Naive thymus-derived CD4-positive, alpha-beta T cell (primary cell): ENCODE results near the gene PDHX. TPM values are rescaled to one million over a fixed set of nuclear protein-coding genes. Genes with fewer than 3 reads are reported as not detected.
A peak's percentile ranks its signal among the peaks of the same experiment; 100 is the strongest.

ENCODE experiments used
- ATAC-seq: fragments of 150-1000 bp; cut with Tn5 transposase; 2 replicates; pipeline ENCODE4 v1.10.0; 2021; ENCODE audit warnings: mild to moderate bottlenecking, moderate library complexity
- CTCF ChIA-PET: fragments of 350-600 bp; sonication (Branson Sonifier 250); formaldehyde crosslinking; loops from one replicate; lab custom pipeline; 2021; ENCODE audit warnings: antibody characterized with exemption; lab: Charles Lee
- POLR2A ChIA-PET: fragments of 350-600 bp; sonication (Branson Sonifier 250); formaldehyde crosslinking; loops from one replicate; lab custom pipeline; 2021; ENCODE audit warnings: antibody characterized with exemption, inconsistent platforms; lab: Charles Lee
- DNase-seq, 9 donors: peaks; one replicate each; pipeline versions ENCODE4 v3.0.0 to v3.0.0-alpha.2; 2020 to 2022; ENCODE audit warnings: mixed read lengths in 1 of 9
- H3K27ac ChIP-seq: one replicate; pipeline ENCODE4 v1.7.0; 2013; ENCODE audit warnings: mild to moderate bottlenecking, low read depth, low read length, moderate library complexity
- H3K27me3 ChIP-seq, 2 donors: one replicate each; pipeline ENCODE4 v1.7.0; 2013; ENCODE audit warnings: low read length in 2 of 2, mild to moderate bottlenecking in 2 of 2, moderate library complexity in 2 of 2; ENCODE audit not compliant: control insufficient read depth in 2 of 2, insufficient read depth in 2 of 2
- H3K36me3 ChIP-seq, 3 experiments: 1 replicate in 2 of 3; 2 replicates in 1 of 3; pipeline ENCODE4 v1.7.0; 2013; ENCODE audit warnings: low read length in 3 of 3, mild to moderate bottlenecking in 3 of 3, moderate library complexity in 1 of 3; ENCODE audit not compliant: insufficient read depth in 3 of 3, control insufficient read depth in 2 of 3
- H3K4me1 ChIP-seq, 2 donors: one replicate each; pipeline ENCODE4 v1.7.0; 2013; ENCODE audit warnings: low read length in 2 of 2, mild to moderate bottlenecking in 2 of 2, moderate library complexity in 1 of 2; ENCODE audit not compliant: control insufficient read depth in 2 of 2, insufficient read depth in 2 of 2
- H3K4me3 ChIP-seq: 2 replicates; pipeline ENCODE4 v1.7.0; 2013; ENCODE audit warnings: mild to moderate bottlenecking, low read length
- H3K9me3 ChIP-seq, 3 experiments: 1 replicate in 2 of 3; 2 replicates in 1 of 3; pipeline ENCODE4 v1.7.0; 2013; ENCODE audit warnings: low read length in 3 of 3; ENCODE audit not compliant: control insufficient read depth in 2 of 3
- H3K27ac Mint-ChIP-seq, 9 donors: one replicate each; pipeline ENCODE4 v1.8.0; 2020 to 2022; ENCODE audit warnings: mixed read lengths in 9 of 9, mild to moderate bottlenecking in 8 of 9, moderate library complexity in 5 of 9, inconsistent platforms in 2 of 9
- H3K27me3 Mint-ChIP-seq, 5 donors: one replicate each; pipeline ENCODE4 v1.8.0; 2021 to 2022; ENCODE audit warnings: mixed read lengths in 5 of 5, mild to moderate bottlenecking in 1 of 5
- H3K36me3 Mint-ChIP-seq, 5 donors: one replicate each; pipeline ENCODE4 v1.8.0; 2020 to 2022; ENCODE audit warnings: mixed read lengths in 5 of 5, mild to moderate bottlenecking in 3 of 5, inconsistent platforms in 1 of 5
- H3K4me1 Mint-ChIP-seq, 7 donors: one replicate each; pipeline ENCODE4 v1.8.0; 2020 to 2022; ENCODE audit warnings: mixed read lengths in 7 of 7, mild to moderate bottlenecking in 3 of 7, inconsistent platforms in 1 of 7
- H3K4me3 Mint-ChIP-seq, 10 donors: one replicate each; pipeline ENCODE4 v1.8.0; 2020 to 2022; ENCODE audit warnings: mild to moderate bottlenecking in 10 of 10, mixed read lengths in 10 of 10, moderate library complexity in 6 of 10, inconsistent platforms in 2 of 10
- H3K9me3 Mint-ChIP-seq, 11 donors: one replicate each; pipeline ENCODE4 v1.8.0; 2020 to 2022; ENCODE audit warnings: mixed read lengths in 11 of 11, mild to moderate bottlenecking in 4 of 11, inconsistent platforms in 1 of 11, moderate library complexity in 1 of 11
- intact Hi-C, 2 donors: fragments of 100-400 bp; cut with micrococcal nuclease; formaldehyde crosslinking; loops; one replicate each; pipeline ENCODE4 v1.15.1; 2023
- polyA plus RNA-seq, 2 donors: library from polyadenylated mRNA; unstranded; fragments of 300-500 nt; fragmentation: Illumina TruSeq; gene quantifications; one replicate each; pipeline ENCODE4 v1.2.3, GENCODE V29; 2021
- total RNA-seq, 6 experiments: library from RNA in 5 of 6; stranded (reverse) in 5 of 6; gene quantifications; 1 replicate in 5 of 6; 2 replicates in 1 of 6; pipeline ENCODE4 v1.2.3 and lab custom pipeline; 2021 to 2026

PDHX gene
- total and polyA plus RNA-seq, 7 experiments from 2014 or later: 17.8 to 54.1 (median 26.2) TPM

DNA sequence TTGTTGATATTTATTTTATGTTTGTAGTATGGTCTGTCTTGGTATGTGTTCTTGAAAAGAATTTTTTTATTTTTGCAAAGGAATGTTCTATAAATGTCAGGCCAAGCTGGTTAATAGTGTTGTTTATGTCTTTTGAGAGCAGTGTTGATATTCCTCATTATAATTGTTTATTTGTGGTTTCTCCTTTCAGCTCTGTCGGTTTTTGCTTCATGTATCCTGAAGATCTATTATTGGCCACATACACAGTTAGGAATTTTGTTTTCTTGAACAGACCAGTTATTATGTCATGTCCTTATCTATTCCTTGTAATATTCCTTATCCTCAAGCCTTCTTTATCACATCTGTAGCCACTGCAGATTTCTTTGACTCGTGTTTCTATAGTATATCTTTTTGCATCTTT is 56.5 kb downstream of the PDHX start:
- H3K36me3 Mint-ChIP-seq: peaks cover 26 to 80% (median 67%) of the 10 kb centered on the region in 5 donors
- POLR2A ChIA-PET: no interaction called here
- Histone ChIP-seq H3K36me3 (peaks cover 3 to 20% (median 5%) of the 10 kb centered on the region in 3 experiments), H3K27ac (no peak overlapping the region), H3K4me3 (no peak overlapping the region), H3K9me3 (no peaks in the 10 kb centered on the region), H3K27me3 (no peaks in the 10 kb centered on the region), H3K4me1 (no peaks in the 10 kb centered on the region)
- ATAC-seq: no peak
- DNase-seq: no peak
- H3K4me1 Mint-ChIP-seq: peaks cover 13 to 43% (median 26%) of the 10 kb centered on the region in 7 donors
- H3K27me3 Mint-ChIP-seq: no peaks in the 10 kb centered on the region
- H3K4me3 Mint-ChIP-seq: no peak overlapping the region
- CTCF ChIA-PET: no interaction called here
- H3K9me3 Mint-ChIP-seq: peaks cover 0 to 2% (median 0%) of the 10 kb centered on the region in 11 donors
- H3K27ac Mint-ChIP-seq: no peak overlapping the region
- intact Hi-C loops: no loop called here

DNA sequence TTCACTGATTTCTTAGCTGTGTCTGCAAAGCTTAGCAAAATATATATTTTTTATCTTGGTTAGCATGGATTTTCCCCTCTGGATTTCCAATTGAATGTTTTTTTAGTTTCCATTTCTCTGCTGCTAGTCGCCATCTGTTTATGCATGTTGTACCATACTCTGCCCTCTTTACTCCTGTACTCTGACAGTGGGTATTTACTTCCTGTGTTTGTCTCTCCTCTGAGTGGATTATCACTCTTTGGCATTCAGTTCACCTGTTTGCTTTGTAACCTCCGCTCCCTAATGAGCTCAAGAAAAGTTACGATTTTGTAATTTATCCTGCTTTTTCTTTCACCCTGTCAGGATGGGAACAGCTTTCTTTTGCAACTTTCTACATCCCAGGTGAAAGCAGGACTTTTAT is 59.1 kb downstream of the PDHX start:
- intact Hi-C loops: loop anchor here in 1 of 2 donors (5.0 kb wide), 1 partner anchor 38 kb away; no protein-coding TSS in a partner anchor
- H3K9me3 Mint-ChIP-seq: peaks cover 0 to 2% (median 1%) of the 10 kb centered on the region in 11 donors
- Histone ChIP-seq H3K4me3 (no peak overlapping the region), H3K27me3 (no peaks in the 10 kb centered on the region), H3K4me1 (no peaks in the 10 kb centered on the region), H3K9me3 (no peaks in the 10 kb centered on the region), H3K36me3 (peaks cover 0 to 22% (median 2%) of the 10 kb centered on the region in 3 experiments), H3K27ac (no peak overlapping the region)
- ATAC-seq (no peak), DNase-seq (no peak)
- CTCF ChIA-PET: no interaction called here
- peaks cover 13 to 43% (median 28%) of the 10 kb centered on the region in 7 donors for H3K4me1 Mint-ChIP-seq
- peaks cover 32 to 70% (median 64%) of the 10 kb centered on the region in 5 donors for H3K36me3 Mint-ChIP-seq
- H3K27ac Mint-ChIP-seq: peak overlapping the region in 1 of 9 donors; percentile 50
- POLR2A ChIA-PET: no interaction called here
- no peak overlapping the region for H3K4me3 Mint-ChIP-seq
- H3K27me3 Mint-ChIP-seq: no peaks in the 10 kb centered on the region

DNA sequence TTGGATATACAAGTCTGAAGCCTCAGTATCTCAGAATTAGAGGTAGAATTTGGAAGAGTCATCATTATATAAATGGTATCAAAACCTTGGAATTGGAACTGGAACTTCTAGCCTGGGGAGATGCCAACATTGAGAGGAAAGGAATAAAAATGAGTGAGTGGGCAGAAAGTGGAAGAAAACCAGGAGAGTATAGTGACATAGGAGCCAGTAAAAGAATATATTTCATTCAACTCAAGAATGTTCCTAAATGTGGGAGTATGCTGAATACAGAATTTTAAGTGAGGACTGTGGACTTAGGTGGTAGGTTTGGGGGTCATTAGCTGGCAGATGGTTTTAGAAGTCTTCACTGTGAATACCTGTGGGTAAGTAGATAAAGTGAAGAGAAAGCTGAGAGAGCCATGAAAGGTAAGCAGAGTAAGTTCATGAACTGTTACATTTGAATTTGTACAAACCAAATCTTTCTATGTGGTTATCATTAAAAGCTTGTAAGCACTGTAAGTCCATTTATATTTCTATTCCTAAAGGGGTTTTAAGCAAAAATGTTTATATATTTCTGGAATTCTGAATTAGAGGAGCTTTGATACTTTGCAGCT is 60.2 kb downstream of the PDHX start:
- ChIA-PET POLR2A (interaction anchor here (0.5 to 1.0 kb wide), 4 partner anchors 9 to 335 kb away, joined by 3 read pairs; no protein-coding TSS in a partner anchor), CTCF (interaction anchor here (0.7 to 1.7 kb wide), 3 partner anchors 12 to 509 kb away, joined by 3 to 5 read pairs (median 3); no protein-coding TSS in a partner anchor)
- H3K4me3 Mint-ChIP-seq: no peak overlapping the region
- no peaks in the 10 kb centered on the region for H3K4me1 ChIP-seq
- DNase-seq (no peak), ATAC-seq (no peak)
- peaks cover 35 to 67% (median 58%) of the 10 kb centered on the region in 5 donors for H3K36me3 Mint-ChIP-seq
- H3K27me3 ChIP-seq: no peaks in the 10 kb centered on the region
- H3K4me3 ChIP-seq: no peak overlapping the region
- peaks cover 0 to 5% (median 2%) of the 10 kb centered on the region in 11 donors for H3K9me3 Mint-ChIP-seq
- peak overlapping the region in 6 of 9 donors; percentile 1 to 73 (median 24) for H3K27ac Mint-ChIP-seq
- no peak overlapping the region for H3K27ac ChIP-seq
- no peaks in the 10 kb centered on the region for H3K9me3 ChIP-seq
- intact Hi-C loops: loop anchor here in 1 of 2 donors (5.0 kb wide), 1 partner anchor 39 kb away; no protein-coding TSS in a partner anchor
- H3K36me3 ChIP-seq: peaks cover 0 to 17% (median 0%) of the 10 kb centered on the region in 3 experiments
- peaks cover 17 to 46% (median 30%) of the 10 kb centered on the region in 7 donors for H3K4me1 Mint-ChIP-seq
- H3K27me3 Mint-ChIP-seq: no peaks in the 10 kb centered on the region

DNA sequence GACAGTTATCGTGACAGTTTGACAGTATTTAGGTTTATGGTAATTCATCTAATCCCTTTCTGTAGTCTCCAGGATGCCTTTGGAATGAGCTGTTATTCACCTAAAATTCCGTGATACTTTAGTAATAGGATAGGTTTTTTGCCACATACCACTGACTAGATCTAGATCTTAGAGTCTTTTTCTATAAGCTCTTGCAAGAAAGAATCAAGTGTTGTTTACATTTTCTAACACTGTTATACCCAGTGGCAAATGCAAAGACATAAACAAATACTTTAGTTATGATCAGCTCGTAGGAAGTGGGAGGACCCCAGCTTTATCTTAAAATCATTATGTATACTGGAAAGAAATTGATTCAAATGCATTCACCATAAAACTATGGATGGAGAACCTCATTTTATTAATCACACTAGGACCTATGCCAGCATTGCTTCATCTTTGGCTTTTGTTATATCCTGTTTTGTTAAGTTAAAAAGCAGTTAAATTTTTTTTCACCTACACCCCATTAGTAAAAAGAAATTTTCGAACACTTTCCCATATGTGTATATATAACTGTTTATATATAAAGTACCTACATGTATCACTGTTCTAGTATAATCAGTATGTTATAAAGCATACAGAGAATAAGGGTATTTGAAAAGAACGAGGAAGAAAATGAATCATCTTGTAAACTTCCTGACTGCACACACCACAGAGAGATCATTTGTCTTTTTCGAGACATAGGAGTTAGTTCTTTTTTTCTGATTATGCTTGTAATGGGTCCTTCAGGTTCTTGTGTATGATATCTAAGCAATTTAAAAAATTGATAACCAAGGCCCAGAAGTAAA is 60.9 kb downstream of the PDHX start:
- Histone ChIP-seq H3K4me3 (no peak overlapping the region), H3K27me3 (no peaks in the 10 kb centered on the region), H3K9me3 (no peaks in the 10 kb centered on the region), H3K36me3 (peaks cover 0 to 10% (median 0%) of the 10 kb centered on the region in 3 experiments), H3K27ac (no peak overlapping the region), H3K4me1 (no peaks in the 10 kb centered on the region)
- Mint-ChIP-seq H3K9me3 (peaks cover 0 to 5% (median 2%) of the 10 kb centered on the region in 11 donors), H3K4me1 (peaks cover 17 to 46% (median 30%) of the 10 kb centered on the region in 7 donors), H3K36me3 (peaks cover 38 to 69% (median 56%) of the 10 kb centered on the region in 5 donors), H3K4me3 (no peak overlapping the region), H3K27ac (peak overlapping the region in 1 of 9 donors; percentile 1), H3K27me3 (no peaks in the 10 kb centered on the region)
- DNase-seq (no peak), ATAC-seq (no peak)
- intact Hi-C loops: loop anchor here in 1 of 2 donors (5.0 kb wide), 1 partner anchor 40 kb away; no protein-coding TSS in a partner anchor
- ChIA-PET POLR2A (interaction anchor here (0.5 to 1.0 kb wide), 4 partner anchors 9 to 334 kb away, joined by 3 read pairs; no protein-coding TSS in a partner anchor), CTCF (interaction anchor here (0.6 to 1.7 kb wide), 4 partner anchors 11 to 508 kb away, joined by 3 to 5 read pairs (median 3); no protein-coding TSS in a partner anchor)

DNA sequence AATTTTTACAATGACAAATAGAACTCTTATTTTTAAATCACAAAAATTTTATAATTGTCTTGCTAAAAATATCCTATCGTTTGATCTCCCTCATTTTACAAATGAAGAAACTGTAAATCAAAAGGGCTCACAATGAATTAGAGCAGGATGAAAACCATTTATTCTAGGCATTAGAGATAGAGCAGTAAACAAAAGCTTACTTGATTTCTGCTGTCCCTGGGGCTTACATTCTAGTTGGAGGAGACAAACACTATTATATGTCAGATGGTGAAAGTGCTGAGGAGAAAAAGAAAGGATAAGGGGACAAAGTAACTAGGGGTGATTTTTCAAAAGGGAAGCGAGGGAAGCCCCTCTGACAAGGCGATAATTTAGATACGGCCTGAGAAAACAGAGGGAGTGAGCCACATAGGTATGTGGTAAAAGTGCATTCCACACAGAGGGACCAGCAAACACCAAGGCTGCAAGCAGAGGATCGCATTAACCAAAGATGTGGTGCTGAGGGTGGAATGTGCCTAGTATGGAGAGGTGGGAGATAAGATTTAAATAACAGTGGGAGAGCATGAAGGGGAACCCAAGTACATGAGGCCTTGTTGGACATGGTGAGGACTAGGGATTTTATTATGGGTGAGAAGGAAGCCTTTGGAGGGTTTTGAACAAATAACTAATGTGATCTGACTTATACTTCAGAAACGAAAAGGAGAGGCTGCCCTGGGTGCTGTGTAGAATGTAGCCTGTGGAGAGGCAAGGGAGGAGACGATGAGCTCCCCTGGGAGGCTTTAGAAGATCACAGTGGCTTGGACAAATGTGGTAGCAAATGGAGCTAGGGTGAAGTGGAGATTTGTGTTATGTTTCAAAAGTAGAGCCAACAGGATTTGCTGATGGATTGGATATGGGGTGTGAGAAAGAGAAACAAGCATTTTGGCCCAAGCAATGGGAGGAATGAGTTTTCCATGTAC is 62.1 kb downstream of the PDHX start:
- ChIA-PET CTCF (interaction anchor here (1.7 kb wide), 1 partner anchor 10 kb away, joined by 5 read pairs; no protein-coding TSS in a partner anchor), POLR2A (interaction anchor here (1.3 kb wide), 1 partner anchor 10 kb away, joined by 4 read pairs; no protein-coding TSS in a partner anchor)
- H3K27ac ChIP-seq: no peak overlapping the region
- ATAC-seq (no peak), DNase-seq (no peak)
- no peaks in the 10 kb centered on the region for H3K27me3 ChIP-seq
- Mint-ChIP-seq H3K27me3 (no peaks in the 10 kb centered on the region), H3K27ac (peak overlapping the region in 4 of 9 donors; percentile 0 to 40 (median 20)), H3K36me3 (peaks cover 40 to 67% (median 53%) of the 10 kb centered on the region in 5 donors), H3K4me1 (peaks cover 16 to 43% (median 30%) of the 10 kb centered on the region in 7 donors), H3K4me3 (no peak overlapping the region), H3K9me3 (peaks cover 0 to 5% (median 2%) of the 10 kb centered on the region in 11 donors)
- H3K36me3 ChIP-seq: peaks cover 0 to 9% (median 0%) of the 10 kb centered on the region in 3 experiments
- no peaks in the 10 kb centered on the region for H3K4me1 ChIP-seq
- intact Hi-C loops: loop anchor here in 1 of 2 donors (5.0 kb wide), 1 partner anchor 41 kb away; no protein-coding TSS in a partner anchor
- no peak overlapping the region for H3K4me3 ChIP-seq
- no peaks in the 10 kb centered on the region for H3K9me3 ChIP-seq
